Measurements from ENCODE around the gene INSRR.
A peak's percentile ranks its signal among the peaks of the same experiment; 100 is the strongest.

INSRR gene

GRCh38 chr1:156893048-156893953 lies 34.4 kb upstream of the INSRR start, which contains the start of gene PEAR1:
PEAR1 (plus strand) TSS chr1:156893718; CDS start chr1:156903927, 10,209 bp downstream.
- DNase-seq, result no peak

- peak; percentile 79 for DNase-seq
These were observed 33.5 kb upstream of the INSRR start for GRCh38 chr1:156892190-156893047.

DNA sequence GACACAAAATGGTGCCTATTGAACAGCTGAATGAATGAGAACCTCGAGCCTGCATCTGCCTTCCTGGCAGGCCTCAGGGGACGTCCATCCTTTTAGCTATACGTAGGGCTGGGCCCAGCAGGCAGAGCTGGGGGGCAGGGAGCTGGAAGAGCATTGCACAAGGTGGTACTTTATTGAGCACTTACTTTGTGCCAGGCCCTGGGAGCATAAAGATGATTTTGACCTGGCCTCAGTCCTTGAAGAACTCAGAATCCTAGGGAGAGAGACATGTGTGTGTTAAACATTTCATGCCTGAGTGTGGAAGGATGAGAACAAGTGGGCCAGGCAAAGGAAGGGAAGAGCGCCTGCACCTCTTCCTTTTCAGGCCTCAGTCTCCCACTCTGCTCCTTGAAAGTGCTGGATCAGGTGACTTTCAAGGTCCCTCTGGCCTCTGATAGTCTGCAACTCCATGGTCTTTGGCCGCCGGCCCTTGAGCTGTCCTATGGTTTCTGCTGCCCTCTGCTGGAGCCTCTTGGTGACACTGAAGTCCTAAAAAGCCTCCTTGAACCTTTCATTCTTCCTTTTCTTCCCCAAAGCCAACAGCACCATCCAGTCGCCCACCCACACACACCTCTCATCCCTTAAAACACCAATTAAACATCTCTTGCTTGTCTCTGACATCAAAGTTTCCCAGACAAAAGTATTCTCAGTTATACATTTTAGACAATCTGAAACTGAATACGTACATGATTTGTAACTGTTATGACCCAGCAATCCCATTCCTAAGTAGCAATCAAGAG lies 31.1 kb upstream of the INSRR start:
- DNase-seq, result peak; percentile 50

GRCh38 chr1:156887734-156888133 lies 28.8 kb upstream of the INSRR start:
- DNase-seq, result no peak

DNA sequence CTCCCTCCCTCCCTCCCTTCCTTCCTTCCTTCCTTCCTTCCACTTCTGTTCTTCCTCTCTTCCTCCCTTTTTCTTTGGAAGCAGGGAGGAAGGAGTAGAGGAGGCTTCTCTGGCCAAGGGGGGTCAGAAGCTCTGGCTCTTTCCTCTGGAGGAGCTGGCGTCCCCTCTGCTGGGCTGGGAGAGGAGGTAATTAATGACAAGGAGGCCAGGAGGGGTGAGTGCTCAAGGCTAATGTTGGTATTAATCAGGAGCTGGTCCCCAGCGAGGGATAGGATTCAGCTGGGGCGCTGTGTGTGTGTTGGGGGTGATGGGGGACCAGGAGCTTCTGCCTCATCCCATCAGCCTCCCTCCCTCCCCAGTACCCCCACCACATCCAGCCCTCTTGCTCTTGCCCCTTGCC lies 28.4 kb upstream of the INSRR start:
- DNase-seq, result no peak

DNA sequence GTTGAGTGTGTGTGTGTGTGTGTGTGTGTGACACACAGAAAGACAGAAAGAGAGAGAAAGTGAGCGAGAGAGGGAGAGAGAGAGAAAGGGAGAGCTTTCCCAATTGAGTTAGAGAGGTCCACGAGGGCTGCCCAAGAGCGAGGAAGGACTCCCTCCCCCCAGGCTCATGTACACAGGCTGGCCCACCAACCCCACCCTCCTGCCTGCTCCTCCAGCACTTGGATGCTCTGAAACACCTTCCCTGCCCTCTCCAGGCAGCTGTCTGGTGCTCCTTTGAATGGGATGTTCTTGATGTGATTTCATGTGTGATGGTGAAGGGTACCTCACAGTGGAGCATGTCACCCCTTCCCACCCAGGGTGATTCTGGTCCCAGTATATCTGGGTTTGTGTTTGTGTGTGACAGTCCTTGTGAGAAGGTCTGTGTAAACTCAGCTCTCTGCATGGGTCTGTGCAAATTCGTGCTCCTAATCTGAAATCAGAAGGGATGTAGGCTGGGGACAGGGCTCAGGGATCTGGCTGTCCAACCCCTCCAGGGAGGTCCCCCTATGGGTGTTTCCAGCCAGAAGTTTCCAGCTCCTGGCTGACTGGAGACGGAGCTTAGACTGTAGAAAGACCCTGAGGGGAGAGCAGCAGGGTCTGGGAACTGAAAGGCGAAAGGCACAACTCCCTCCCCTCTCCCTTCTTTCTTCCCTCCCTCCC lies 27.8 kb upstream of the INSRR start:
- no peak for DNase-seq

- DNase-seq, result no peak
These were observed 27.0 kb upstream of the INSRR start for GRCh38 chr1:156885880-156886355.

GRCh38 chr1:156885314-156885713 lies 26.4 kb upstream of the INSRR start:
- no peak for DNase-seq

DNA sequence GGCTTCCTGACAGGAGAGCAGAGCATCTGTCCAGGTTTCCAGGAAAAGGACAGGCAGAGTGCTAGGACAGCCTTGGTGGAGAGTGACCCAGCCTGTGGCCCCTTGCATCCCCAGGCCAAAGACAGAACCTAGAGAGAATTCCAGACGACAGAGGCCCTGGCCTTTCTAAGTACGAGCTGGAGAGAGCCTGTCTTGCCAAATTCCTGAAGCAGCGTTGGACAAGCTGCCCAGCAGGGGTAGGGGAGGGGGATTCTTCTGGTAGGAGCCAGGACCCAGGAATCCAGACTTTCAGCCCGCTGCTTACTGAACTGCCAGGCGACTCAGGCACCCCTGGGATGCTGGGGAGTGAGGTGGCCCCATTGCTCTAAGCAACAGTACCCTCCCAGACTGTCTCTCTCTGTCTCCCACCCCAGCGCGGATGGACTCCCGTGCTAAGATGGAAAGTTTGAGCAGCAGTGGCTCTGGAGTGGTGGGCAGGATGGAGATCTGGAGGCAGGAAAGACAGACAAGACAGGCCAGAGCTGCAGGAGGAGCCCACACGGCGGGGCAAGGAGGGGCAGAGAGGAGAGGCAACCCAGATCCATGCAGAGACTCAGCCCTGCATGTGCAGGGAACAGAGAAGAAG lies 25.8 kb upstream of the INSRR start:
- DNase-seq, result no peak

GRCh38 chr1:156883919-156884318 lies 25.0 kb upstream of the INSRR start:
- DNase-seq, result no peak

GRCh38 chr1:156882543-156882942 lies 23.6 kb upstream of the INSRR start:
- DNase-seq, result no peak

GRCh38 chr1:156881663-156882062 lies 22.7 kb upstream of the INSRR start:
- no peak for DNase-seq

GRCh38 chr1:156881101-156881500 lies 22.2 kb upstream of the INSRR start:
- no peak for DNase-seq

DNA sequence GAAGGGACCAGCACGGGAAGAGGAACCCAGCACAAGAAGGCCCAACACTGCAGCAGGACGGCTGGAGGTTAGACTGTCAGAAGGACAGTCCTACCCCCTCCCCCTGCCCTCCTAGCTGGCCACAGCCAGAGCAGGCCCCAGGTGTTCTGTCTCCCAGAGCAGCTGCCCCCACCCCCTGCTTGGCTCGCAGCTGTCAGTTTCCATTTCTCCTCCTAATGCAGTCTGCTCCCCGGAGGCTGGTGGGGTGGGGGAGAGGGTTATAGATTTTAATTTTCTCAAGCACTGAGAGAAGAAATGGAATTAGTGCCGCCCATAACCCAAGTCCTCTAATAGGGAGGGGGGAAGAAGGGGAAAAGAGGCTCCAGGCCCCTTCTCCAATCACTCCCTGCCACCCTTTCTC lies 21.6 kb upstream of the INSRR start:
- DNase-seq, result no peak

DNA sequence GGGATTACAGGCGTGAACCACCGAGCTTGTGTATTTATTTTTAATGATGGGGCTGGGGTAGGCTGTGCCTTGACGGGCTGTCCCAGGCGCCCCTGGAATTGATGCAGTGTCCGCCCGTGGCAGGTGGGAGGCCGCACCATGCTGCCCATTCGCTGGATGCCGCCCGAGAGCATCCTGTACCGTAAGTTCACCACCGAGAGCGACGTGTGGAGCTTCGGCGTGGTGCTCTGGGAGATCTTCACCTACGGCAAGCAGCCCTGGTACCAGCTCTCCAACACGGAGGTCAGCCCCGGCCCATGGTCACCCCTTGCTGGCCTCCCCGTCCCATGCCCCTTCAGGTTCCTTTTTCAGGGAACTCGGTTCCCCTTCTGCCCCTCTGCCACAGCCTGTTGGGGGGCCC lies 21.0 kb upstream of the INSRR start:
- no peak for DNase-seq

DNA sequence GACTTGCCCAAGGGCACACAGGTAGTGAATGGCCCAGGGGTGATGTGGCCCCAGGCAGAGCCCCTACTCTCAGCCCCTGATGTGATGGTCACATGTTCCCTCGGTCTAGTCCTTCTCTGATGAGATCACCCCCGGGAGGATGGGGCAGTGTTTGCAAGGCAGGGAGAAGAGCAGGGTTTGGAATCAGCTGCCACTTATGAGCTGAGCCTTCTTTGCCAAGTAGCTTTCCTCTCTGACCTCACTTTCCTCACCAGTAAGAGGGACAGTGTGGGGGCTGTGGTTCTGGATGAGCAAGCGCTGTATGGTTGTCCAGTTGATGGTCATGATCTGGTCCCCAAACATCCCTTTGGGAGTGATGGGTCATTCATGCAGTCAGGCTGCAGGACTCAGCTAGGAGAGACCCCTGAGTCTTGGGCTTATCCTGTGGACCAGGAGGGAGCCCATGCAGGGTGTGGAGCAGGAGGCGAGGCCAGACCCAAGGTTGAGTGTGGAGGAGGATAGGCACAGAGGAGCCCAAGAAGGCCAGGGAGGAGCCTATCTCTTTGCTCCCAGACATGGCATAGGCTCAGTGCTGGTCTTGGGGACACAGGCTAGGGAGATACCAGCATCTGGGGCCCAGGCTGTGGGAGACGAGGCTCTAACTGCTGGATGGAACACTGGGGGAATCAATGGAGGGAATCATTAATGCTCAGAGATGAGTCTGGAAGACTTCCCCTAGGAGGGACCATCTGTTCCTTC lies 18.7 kb upstream of the INSRR start:
- DNase-seq, result no peak

GRCh38 chr1:156876281-156876680 lies 17.4 kb upstream of the INSRR start:
- no peak for DNase-seq

GRCh38 chr1:156875341-156875615 lies 16.4 kb upstream of the INSRR start:
- DNase-seq, result no peak

DNA sequence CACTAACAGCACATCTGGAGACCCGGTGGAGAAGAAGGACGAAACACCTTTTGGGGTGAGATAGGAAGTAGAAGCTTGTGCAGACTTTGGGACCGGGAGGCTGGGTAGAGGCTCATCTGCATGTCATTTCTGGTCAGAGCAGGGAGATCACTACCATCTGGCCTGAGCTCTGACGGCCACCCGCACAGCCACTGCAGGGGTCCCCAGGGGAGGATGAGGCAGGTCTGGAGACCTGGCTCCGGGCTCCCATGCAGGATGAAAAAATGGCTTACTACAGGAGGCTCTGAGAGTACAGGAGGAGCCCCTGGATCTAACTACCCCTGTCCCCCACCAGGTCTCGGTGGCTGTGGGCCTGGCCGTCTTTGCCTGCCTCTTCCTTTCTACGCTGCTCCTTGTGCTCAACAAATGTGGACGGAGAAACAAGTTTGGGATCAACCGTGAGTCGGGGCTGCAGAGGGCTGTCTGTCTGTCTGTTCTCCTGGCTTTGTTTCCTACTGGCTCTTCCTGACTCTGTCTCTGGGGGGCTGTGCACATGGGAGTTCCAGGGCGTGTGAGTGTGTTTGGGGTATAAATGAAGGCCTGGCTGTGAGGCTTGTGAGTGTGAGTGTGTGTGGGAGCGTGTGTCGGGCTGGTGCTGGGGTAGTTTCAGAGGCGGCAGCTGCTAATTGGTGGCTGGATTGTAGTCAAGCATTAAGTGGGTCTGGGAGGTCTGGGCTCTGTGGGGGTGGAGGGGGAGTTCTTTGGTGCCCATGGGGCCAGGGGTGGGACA lies 15.8 kb upstream of the INSRR start:
- DNase-seq, result no peak

DNA sequence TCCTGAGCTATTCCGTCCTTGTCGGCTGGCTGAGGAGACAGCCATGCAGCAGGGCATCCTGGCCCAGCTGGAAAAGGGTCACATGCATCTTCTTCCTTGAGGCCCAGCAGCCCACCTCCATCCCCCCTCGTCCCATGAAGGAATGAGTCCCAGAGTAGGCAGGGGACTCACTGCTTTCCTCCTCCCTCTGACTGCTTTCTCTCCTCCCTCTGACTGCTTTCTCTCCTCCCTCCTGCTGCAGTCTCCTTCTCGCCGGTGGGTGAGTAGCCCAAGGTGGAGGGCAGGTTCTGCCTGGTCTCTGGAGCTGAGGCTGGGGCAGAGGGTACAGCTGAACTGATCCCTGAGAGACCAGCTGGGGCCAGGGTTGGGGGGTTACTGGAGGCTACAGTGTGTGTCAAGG lies 15.2 kb upstream of the INSRR start:
- DNase-seq, result no peak

DNA sequence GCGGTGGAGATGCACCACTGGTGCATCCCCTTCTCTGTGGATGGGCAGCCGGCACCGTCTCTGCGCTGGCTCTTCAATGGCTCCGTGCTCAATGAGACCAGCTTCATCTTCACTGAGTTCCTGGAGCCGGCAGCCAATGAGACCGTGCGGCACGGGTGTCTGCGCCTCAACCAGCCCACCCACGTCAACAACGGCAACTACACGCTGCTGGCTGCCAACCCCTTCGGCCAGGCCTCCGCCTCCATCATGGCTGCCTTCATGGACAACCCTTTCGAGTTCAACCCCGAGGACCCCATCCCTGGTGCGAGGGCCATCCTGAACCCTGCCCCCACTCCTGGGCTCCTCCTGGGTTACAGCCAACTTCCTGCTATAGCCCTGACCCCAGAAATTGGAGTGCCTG lies 14.7 kb upstream of the INSRR start:
- DNase-seq, result no peak

All from stimulated activated naive CD4-positive, alpha-beta T cell treated with Interleukin-2 at 50 U/mL for 16 hours (primary cell).